NCI-H345 treated with DMSO at 0.1 percent for 48 hours (cell line): ENCODE data around the gene SRRM5.
"Not testable (repeated sequence)": the region's sequence is repeated elsewhere in the genome, so short reads cannot be mapped to it uniquely, and the experiment has no call there.

Experiments
- DNase-seq: peaks from one replicate; lab custom pipeline; 2025; ENCODE audit not compliant: unreplicated experiment; lab: John Stamatoyannopoulos, UW

SRRM5 gene

DNA sequence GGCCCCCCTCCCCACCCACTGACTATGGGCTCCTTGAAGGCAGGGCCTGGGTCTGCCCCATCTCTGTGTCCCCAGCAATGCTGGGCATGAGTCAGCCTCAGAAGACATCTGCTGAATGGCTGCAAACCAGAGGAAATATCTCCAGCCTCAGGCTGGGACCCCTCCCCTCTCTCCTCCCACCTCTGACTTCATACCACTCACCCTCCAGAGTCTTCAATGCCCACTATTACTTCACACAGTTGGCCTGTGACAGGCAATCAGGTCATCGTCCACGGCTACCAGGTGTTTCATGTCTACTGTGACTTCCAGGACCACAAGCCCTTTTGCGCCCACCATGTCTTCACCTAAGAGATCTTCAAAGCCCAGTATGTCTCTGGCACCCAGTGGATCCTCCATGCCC lies at the start of gene SRRM5:
Gene SRRM5, plus strand, starts transcription at position 301 of the 400 bp plus-strand sequence. Its CDS starts 34 bp downstream, at position 335.
- no peak for DNase-seq

GRCh38 chr19:43562226-43562697 lies 49.6 kb upstream of the SRRM5 start:
- DNase-seq: no peak

- DNase-seq: no peak
These were observed 49.1 kb upstream of the SRRM5 start for GRCh38 chr19:43562698-43563241.

DNA sequence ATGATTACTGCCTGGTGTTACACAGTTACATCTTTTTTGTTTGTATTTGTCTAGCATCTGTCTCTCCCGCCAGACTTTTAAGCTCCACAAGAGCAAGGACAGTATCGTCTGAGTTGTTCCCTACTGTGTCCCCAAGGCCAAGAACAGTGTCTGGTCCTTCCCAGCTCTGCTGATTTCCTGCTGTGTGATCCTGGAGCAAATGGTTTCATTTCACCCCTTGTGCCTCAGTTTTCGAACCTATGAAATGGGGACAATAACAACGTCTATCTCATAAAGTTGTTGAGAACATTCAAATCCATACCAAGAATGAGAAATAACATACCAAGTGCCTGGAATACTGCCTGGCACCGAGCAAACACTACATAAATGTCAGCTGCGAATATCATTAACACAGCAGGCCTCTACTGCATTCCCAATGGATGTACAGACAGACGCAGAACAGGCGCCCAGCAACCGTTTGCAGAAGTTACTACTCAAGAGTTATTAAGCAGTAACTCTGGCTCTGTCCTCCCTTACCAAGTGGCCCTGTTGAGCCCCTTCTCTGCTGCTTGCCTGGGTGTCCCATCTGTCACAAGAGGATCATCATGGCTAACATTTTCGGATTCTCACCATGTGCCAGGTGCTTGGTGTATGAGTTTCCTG lies 48.0 kb upstream of the SRRM5 start:
- DNase-seq: no peak

DNA sequence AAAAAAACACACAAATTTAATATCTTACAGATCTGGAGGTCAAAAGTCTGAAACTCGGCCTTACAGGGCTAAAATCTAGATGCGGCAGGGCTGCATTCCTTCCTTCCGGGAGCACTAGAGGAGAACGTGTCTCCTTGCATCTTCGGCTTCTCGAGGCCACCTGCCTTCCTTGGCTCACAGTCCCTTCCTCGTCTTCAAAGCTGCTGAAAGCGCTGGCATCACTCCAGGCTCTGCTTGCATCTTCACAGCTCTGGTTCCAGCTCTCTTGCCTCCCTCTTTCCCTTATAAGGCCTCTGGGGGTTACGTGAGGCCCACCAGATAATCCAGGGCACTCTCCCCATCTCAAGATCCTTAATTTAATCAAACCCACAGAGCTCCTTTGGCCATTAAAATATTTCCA lies 47.1 kb upstream of the SRRM5 start:
- DNase-seq: no peak

- DNase-seq: no peak
These were observed 42.2 kb upstream of the SRRM5 start for GRCh38 chr19:43569657-43570056.

- DNase-seq: peak; percentile 44
These were observed 41.6 kb upstream of the SRRM5 start for GRCh38 chr19:43570174-43570791.

- no peak for DNase-seq
These were observed 39.7 kb upstream of the SRRM5 start for GRCh38 chr19:43572171-43572588.

GRCh38 chr19:43574424-43575155 lies 37.3 kb upstream of the SRRM5 start:
- no peak for DNase-seq

GRCh38 chr19:43575156-43575950 lies 36.5 kb upstream of the SRRM5 start, which contains the start of the genes PINLYP and XRCC1:
TSS of gene PINLYP (plus strand) at chr19:43575801. CDS start at chr19:43577192, 1,391 bp downstream.
TSS of gene XRCC1 (minus strand) at chr19:43575527. CDS start at chr19:43575458, 69 bp downstream.
- DNase-seq: peak; percentile 93

DNA sequence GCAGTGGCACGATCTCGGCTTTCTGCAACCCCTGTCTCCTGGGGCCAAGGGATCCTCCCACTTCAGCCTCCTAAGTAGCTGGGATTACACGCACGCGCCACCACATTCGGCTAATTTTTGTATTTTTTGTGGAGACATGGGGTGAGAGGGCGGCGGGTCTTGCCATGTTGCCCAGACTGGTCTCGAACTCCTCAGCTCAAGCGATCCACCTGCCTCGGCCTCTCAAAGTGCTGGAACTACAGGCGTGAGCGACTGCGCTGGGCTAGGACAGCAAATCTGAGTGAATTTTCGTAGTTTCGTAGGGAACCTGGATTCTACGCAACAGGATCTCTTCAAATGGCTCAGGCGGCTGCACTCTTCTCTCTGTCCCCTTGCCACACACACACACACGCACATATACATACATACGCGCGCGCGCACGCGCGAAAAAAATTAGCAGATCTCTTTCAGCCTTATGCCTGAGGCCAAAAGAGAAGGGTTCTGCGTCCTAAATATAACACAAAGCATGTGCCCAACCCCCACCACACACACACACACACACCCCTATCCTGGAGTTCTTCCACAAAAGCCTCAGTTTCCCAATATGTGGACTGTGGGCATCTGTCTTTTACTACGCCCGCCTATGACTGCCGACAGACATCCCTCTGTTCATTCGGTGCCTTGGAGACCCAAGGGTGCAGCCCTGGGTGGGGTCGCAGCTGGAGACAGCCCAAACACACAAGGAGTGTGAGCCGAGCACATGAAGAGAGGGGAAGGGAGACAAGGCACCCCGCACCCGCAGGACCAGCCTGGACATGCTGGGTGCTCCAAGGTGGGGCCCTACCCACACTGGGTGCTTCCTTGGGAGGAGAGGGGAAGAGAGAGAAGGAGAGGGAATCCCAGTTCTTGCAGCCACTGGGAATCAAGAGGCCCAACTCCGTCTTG lies 35.7 kb upstream of the SRRM5 start:
- DNase-seq: no peak

DNA sequence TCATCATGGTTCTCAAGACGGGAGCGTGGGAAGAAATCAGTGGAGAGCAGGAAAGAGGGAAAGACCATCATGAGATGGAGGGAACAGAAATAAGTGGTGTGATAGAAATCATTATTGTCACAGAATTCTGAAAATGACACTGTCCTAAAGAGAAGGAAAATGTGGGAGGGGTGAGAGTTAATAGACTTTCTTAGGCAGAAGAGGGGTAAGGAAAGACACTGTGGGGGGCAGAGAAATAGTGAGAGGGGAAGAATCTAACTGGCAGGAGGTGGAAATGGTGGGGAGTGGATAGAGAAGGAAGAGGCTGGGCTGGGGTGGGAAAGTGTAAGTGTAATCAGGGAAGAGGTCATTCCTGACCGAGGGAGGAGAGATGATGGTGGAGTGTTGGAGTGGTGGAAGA lies 33.1 kb upstream of the SRRM5 start:
- no peak for DNase-seq

DNA sequence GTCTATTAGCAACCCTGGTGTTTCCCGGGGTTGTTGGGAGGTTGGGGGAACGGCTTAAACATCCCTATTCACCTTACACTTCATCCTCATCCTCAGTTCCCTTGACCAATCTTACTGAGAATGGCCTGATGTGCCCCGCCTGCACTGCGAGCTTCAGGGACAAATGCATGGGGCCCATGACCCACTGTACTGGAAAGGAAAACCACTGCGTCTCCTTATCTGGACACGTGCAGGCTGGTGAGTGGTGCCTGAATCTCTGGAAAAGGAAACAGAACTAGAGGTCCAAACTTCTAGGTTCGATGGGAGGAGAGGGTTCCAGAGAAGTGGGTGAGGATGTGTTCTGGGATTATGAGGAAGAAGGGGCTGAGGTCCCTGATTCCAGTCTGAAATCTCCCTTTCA lies 30.4 kb upstream of the SRRM5 start:
- DNase-seq: no peak

DNA sequence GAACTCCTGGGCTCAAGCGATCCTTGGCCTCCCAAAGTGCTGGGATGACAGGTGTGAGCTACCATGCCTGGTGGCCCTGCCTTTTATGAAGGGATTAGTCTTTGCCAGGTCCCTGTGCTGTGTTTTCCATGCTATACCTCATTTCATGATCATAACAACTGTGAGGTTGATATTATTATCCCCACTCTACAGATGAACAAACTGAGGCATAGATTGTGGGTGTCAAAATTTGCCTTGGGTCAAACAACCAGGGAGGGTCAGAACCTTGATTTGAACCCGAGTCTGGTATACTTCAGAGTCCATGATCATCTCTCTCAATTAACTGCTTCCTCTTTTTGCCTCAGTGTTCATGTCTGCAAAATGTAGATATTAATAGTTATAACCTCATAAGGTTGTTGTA lies 29.4 kb upstream of the SRRM5 start:
- no peak for DNase-seq

GRCh38 chr19:43584484-43584883 lies 27.4 kb upstream of the SRRM5 start:
- no peak for DNase-seq

DNA sequence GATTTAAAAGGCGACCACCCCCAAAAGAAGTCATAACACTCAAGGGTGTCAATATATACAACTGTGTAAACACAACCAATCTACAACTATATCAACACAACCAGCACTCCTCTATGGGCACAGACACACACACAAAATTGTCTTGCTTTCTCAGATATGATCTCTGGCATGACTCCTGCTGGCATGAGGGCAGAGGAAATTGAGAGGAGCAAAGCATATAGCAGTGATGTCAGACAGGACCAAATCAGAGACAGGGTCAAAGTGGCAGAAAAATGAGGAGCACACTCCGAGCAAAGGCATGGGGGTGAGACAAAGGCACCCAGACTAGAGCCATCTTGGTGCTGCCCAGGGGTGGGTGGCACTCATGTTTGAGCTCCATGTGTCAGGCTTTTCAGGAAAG lies 25.5 kb upstream of the SRRM5 start:
- DNase-seq: no peak

- DNase-seq: not testable (repeated sequence)
These were observed 24.9 kb upstream of the SRRM5 start for GRCh38 chr19:43587029-43587428.

- DNase-seq: no peak
These were observed 22.6 kb upstream of the SRRM5 start for GRCh38 chr19:43589277-43589676.

GRCh38 chr19:43589678-43590077 lies 22.2 kb upstream of the SRRM5 start:
- DNase-seq: no peak
